NCI-H526 (cell line): ENCODE data around the gene CAT.
A peak's percentile ranks its signal among the peaks of the same experiment; 100 is the strongest.

Experiments used
- DNase-seq, 2 experiments: peaks; one replicate each; lab custom pipeline; 2025; lab: John Stamatoyannopoulos, UW

Gene CAT

DNA sequence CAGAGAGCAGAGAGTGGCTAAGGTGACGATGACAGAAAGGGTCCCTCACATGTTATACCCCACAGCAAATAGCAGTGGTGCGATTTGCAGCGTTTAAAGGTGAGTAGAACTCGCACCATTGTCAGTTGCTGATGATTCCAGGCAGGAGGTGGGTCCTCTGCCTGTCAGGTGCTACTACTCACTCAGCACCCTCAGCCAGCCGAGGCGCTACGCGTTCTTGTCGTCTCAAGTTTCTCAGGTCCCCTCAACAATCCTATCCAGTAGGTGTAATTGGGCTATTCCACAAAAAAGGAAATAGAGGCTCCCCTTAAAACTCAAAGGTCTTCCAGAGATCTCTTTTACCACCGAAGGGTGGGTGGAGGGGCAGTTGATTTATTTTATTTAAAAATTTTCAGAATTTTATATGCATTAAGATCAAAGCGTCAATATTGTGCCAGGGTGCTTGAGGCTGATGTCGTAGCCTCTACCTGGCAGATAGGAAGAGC, 56.5 kb downstream of the CAT start:
- DNase-seq: no peak

DNA sequence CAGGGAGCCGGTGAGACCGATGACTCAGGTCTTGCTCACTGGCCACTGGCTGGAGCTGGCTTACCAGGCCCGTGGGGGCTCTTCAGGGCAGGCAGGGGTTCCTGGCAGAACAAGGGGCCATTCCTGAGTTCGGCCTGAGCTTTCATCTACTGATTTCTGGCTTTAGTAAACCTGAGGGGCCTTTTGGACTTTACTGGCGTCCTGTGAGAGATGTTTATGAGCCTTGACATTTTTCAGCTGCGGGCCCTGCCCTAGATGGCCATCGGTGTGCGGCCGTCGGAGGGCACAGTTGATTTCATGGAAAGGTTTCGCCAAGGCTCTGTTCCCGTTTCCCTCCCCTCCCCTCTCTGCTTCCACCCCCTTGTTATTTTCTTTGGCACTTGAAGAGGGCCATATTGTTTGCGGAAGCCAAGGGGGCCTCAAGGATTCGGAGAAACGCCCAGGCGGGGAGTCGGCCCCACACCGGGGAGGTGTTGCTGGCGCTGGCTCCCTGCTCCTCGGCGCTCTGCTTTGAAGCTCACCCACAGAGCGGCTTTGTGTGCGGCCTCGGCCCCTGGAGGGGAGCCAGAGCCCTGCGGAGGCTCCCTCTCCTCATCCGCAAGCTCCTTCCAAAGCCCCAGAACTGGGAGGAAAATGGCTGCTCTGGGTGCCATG, 57.1 kb downstream of the CAT start:
- no peak for DNase-seq

DNA sequence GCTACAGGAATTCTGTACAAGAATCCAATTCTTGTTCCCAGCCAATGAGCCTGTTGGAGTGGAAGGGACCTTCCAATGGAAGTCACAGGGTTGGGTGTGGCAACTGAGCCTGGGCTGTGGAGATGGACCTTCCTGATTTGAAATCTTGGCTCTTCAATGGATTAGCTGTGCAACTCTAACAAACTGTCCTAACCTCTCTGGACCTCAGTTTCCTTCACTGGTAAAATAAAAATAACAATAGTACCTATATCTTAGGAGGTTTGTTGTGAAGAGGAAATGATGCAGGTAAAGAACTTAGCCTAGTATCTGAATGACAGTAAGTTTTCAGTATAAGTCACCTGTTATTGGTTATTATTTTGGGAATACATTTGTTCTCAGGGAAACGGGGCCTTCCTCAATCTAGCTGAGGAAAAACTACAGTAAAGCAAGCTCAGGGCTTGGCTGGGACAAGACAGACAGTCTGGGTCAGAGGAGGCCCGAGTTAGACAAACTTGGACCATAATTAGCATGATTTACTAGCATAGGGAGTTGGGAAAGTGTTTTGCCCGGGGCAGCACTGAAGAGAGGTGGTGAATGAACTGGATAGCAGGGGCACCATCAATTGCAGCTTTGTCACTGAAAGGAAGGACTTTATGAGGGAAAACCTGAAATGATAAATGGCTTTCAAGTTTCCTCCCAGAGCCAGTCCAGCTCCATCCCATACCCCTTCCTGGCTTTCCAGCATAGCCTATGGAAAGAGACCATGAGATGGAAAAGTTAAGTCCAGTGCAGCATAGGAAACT, 61.2 kb downstream of the CAT start:
- no peak for DNase-seq

DNA sequence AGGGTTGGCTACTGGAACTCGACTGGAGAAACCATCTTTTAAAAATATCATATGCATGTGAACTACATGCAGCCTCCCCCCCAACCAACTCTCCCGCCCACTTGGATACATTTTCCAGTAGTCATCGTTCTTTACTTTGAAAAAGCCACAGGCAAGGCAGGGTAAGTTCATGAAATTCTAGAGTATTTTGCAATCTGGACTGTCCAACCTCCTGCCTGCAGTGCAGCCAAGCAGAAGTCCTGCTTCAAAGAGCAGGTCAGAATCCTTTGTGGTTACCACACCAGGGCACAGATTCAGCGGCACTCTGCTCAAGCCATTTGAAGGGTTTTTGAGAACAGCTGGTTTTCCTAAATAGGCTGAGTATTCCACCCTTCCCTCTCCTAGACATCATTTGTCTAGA, 62.8 kb downstream of the CAT start:
- DNase-seq: no peak

DNA sequence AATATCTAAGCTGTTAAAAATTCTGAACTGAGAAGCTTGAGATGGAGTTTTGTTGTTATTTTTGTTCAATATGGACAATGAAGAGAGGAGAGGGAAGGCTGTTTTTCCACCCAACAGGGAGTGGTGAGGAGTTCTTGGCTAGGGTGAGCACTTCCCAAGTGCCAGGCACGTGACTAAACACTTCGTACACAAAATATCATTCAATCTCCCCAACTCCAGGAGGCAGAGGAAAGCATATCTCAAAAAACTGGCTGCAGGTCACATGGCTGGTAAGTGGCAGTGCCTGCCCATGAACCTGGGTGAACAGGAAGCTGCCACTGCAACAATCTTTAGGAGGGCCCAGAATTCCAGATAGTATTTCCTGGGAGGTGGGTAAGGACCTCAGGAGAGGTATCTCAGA, 63.2 kb downstream of the CAT start:
- no peak for DNase-seq

DNA sequence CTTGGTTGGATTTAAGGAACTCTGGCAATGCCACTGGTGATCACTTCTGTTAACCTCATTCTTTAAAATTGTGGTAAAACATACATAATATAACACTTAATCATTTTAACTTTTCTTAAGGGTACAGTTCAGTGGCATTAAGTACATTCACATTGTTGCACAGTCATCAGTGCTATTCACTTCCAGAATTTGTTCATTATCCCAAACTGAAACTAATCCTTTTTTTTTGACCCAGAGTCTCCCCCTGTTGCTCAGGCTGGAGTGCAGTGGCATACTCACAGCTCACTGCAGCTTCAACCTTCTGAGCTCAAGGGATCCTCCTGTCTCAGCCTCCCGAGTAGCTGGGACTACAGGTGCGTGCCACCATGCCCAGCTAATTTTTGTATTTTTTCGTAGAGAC, 64.2 kb downstream of the CAT start:
- DNase-seq: no peak

DNA sequence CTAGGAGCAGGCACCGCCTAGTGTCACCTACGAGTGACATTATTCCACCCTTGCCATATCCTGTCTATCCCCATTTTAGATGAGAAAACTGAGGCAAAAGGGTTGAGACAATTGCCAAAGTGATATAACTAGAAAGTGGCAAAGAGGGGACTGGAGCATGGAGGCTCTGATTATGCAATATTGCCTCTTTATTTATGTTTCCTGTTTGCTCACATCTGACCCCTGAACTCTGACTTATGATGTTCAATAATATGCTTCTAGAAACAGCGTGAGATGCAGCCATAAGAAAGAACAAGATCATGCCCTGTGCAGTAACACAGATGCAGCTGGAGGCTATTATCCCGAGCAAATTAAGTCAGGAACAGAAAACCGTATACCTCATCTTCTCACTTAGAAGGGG, 67.1 kb downstream of the CAT start:
- DNase-seq: no peak

DNA sequence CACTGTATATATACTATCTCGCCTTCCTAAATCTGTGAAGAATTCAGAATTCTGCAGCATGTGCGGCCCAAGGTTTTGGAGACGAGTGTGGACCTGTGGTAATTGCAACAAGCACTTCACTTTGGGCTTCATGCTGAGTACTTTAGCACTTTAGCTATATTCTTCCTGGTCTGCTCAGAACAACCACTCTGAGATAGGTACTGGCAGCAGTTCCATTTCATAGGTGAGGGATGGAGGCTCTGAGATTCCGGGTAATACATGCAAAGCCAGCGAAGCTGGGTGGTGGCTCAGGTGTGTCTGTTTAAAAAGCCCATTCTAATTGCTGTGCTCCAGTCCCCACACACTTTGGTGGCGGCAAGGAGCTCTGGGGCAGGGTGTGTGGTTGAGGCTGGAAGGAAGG, 68.4 kb downstream of the CAT start:
- peak in 1 of 2 experiments; percentile 23 for DNase-seq

DNA sequence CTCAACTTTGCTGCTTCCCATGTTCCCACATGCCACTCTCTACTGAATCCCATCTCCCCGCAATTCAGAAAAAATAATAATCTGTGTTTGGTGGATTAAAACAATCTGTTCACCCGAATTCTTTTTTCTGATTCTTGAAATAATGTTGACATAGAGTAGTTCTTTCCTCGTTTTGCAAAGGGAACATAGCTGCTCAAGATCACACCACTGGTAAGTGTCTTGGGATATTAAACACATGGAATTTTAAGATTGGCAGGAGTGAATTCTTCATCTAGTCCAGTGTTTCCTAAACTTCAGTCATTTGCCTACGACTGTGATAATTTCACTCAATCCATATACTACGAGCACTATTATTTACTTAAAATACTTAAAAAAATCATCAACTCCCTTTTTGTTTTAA, 68.9 kb downstream of the CAT start:
- DNase-seq: no peak

DNA sequence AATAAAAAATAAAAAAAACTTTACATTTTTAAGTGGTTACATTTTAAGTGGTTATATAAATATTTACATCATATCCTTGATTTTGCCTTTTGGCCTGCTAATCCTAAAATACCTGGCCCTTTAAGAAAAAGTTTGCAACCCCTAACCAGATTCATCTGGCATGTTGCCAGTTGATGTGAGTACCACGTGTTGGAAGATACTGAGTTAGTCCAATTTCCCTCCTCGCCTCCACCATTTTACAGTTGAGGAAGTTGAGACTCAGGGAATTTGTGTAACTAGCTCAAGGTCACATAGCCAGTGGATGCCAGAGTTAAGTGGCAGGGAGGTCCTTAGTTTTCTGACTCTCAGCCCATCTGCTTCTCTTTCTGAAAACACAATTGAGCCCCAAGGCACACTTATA, 69.8 kb downstream of the CAT start:
- DNase-seq: no peak

DNA sequence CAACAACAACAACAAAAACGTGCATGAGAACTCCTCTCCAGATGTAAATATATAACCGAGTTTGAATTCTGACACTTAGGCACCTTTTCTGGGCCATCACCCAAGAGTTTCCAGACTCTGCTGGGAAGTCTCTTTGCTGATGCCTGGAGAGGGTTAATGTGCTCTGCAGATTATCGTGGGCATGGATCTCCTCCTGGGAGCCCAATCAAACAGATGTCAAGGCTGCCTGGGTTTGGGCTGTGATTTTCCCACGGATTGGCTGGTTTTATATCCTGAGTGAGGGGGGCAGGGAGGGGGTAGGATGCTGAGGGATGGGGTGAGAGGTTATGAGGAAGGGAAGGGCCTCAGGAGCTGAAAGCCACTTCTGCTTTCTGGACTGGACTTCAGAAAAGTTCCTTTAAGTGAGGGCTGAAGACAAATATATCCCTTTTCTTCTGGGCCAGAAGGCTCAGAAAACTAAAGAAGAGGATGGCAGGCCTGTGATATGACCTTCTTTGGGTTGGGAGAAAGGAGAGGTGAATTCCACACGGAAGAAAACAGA, 70.7 kb downstream of the CAT start:
- DNase-seq: no peak

DNA sequence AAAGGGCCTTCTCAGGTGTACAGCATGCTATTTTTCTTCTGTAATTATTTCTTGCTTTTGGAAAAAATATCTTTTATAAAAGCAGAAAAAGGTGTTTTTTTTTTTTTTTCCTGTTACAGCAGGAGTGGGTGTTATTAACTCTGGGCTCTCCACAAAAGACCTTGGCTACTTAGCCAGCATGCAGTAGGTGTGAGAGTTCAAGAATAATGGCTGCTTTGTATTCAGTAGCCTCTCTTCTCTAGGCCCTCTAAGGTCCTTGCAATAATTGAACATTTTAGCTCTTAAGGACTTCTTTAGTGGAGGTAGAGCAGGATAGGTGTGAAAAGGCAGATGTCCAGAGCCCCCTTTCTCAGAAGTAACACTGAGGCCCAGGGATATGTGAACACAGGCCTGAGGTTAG, 71.5 kb downstream of the CAT start:
- no peak for DNase-seq

DNA sequence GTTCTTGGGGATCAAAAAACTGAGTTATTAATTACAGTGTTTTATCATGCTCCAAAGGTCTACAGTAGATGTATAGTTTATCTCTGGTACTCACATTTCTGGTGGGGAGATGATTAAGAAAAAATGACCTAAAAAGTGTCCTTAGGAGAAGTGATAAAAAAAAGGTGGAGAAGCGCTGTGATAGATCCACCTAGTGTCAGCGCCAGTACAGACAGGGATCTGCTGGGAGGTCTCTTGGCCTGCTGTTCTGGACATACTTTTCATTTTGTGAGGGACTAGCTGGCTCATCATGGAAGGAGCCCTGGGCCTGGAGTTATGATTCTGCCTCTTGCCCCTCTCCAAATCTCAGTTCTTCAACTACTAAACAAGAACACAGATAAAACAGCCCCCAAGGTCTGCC, 71.9 kb downstream of the CAT start:
- no peak for DNase-seq

DNA sequence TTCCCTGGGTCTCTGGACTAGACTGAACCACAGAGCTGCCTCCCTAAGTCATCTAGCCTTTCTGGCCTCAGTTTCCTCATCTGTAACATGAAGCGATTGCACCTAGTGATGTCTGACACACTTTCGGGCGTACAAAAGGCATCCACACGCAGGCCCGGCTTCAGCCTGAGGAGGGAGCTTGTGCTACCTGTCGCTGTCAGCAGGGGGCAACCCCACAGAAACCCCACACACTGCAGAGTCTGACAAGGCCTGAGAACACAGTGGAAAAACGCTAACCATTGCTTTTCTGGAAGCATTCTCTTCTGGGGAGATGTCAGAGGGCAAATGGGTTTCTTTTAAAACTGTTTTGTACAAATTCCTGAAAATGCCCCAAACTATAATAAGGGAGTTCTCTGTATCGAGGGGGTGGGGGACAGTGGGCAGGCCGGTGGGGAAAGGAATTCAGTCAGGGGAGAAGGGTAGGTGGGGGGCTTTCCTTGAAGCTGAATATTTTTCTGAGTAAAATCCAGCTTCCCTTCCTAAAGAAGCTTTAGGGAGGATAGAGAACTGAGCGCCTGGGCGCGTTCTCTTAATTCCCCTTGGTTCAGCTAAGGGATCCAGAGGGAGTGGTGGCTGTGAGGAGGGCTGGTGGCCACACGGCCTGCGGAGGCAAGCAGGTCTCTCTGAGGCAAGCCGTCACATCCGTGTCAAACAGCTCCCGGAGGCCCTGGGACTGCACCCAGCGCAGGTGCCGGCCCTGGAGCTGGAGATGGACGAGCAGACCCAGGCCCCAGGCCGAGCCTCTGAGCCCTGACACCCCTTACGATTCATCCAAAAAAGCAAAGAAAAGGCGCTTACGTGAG, 74.3 kb downstream of the CAT start:
- DNase-seq: peak in 1 of 2 experiments; percentile 84

DNA sequence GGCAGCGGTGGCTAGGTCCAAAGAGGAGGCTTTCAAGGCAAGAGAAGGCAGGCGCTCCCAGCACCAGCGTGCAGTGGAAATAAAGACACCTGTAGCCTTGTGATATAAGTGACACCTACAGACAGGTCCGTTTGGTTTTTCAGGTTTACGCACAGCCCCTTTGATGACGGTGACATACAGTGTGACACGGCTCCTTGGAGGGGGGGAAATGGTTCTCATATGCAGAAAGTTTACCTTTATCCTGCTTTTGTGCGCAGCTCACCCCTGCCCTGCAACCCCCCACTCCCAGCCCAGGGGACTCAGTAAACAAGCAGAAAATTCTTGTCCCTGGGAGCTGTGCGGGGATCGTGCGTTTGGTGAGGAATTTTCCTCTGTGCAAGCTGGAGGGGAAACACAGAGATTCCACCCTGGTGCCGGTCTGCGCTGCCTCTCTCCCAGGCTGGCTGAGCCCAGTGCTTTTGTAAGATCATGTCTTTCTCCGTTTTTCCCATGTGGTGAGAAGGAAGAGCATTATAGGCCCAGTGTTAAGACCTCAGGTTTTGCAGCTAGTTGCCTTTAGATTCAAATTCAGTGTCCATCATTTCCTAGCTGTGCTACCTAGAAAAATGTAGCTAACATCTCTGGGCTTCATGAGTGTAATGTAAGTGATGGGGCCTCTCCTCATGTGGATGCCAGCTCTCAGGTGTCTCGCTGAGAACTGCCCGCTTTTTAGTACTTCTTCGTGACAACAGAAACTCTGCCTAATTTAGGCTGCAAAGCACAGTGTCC, 75.1 kb downstream of the CAT start, which contains the start of gene ELF5:
TSS of gene ELF5 (minus strand) at position 113 of the 768 bp plus-strand sequence. CDS start 8,045 bp downstream, outside the sequence.
- DNase-seq: no peak

DNA sequence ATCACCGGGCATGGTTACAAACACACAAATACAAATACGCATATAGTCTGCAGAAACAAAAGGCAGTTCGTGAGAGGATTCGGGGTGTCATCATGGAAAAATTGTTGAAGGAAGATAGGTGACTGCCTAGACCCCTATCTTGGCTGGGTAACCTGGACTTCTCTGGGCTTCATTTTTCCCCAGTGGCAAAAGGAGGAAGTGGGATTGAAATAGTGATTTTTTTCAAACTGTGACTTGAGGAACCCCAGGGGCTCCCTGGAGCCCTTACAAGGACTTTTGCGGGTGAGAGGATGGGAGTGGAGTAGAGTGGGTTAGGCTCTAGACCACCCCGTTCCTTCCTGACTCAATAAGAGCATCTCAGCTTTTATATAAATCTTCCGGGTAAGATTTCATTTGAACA, 75.9 kb downstream of the CAT start:
- DNase-seq: no peak

DNA sequence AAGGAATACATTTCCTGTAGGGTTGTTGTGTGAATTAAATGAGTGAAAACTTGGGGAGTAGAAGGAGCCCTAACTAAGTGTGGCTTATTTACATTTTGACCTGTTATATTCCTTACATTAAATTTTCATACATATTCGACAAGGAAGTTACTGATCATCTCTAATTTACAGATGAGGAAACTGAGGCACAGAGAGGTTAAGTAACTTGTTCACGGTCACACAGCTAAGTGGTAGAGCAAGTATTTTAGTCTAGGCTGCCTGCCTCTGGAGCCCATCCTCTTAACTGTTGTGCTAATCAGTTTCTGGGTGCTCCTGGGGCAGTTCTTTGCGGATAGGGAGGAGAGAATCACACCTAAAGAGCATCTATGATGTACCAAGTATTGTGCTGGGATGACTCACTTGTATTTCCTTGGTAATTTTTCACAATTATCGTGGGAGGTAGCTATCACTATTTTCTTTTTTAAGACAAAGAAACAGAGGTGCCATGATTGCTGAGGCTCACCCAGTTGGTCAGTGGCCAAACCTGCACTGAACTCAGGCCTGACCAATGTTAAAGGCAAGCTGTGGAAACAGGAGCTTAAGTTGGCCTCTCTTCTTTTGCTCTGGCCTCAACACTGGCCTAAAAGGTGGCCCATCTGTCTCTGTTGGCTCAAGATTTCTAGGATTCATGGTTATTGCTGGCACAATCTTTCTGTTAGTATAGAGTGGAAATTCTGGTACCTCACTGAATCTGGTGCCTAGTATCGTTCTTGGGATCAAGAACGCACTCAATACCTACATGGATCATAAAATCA, 77.7 kb downstream of the CAT start:
- no peak for DNase-seq

DNA sequence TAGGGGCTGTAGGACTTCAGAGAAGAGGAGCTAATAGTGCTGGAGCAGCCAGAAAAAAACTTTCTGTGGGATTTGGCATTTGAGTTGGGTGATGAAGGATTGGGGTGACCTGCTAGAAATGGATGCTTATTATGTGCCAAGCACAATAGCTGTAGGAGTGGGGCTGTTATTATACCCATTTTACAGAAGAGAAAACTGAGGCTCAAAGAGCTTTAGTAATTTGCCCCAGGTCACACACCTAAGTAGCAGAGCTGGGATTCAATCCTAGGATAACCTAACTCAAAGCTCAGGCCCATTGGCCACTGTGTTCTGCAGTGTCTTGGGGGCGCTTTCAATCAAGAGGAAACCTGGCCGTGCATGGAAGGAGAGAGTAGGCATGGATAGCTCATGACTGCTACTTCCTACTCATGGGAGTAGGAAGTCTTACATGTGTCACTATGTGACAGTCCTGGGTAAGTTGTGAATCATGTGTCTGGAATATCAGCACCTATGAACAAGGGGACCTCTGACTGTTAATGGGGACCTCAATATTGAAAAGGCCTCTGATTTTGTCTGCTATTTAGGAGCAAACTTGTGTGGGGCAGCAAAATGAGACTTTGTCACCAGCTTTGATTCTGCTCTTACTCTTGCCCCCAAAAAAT, 81.0 kb downstream of the CAT start:
- no peak for DNase-seq

DNA sequence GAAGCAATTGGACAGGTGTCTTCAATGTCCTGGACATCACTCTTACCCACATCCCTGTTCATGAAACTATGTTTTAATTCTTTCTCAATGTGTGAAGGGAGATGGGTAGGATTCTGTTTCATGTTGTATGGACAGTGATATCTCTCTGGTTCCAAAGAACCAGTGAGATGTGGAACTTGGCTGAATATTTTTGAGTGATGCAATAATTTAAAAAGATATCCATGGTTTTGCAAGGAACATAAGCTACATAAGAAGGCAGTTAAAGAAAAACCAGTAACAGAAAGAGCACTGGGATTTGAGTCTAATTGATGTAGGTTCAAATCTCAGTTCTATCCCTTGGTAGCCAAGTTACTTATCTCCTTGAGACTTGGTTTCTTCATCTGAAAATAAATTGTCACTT, 82.5 kb downstream of the CAT start:
- no peak for DNase-seq
